Measurements from ENCODE around the gene TMEM120A.

The TMEM120A gene

DNA sequence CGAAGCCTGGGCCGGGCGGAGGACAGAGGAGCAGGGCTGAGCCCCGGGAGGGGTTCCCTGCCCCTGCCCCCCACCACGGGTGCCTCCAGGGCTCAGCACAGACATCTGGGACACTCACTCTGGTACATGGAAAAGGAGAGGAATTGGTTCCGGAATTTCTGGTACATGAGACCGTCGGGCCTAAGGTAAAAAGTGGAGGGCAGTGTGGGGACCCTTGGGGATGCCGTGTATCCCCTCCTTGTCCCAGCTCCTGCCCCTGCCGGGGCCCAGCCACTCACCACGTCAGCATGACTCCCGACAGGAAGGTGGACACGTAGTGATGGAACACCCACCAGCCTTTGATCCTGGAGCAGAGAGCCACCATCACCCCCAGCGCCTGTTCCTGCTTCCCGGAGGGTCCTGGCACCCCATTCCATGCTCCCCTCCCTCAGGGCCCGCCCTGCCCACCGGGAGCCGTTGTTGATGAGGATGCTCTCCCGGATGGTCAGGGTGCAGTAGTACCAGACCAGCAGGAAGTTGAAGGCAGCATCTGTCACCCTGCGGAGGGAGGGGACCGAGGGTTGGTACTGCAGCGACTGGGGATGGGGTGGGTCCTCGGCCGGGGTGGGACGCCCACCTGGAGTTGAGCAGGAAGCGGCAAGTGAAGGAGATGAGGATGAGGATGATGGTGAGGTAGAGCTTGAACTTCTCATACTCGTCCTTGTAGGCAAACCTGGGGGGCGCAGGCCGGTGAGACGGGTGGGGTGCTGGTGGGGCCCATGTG is 6.4 kb downstream of the TMEM120A start:
- Histone ChIP-seq H3K27ac (peak overlapping the region; percentile 32 to 42), H3K4me3 (no peak overlapping the region)
- no peak for DNase-seq (ENCODE audit: low spot score)
- TF ChIP-seq, protein P1, sequence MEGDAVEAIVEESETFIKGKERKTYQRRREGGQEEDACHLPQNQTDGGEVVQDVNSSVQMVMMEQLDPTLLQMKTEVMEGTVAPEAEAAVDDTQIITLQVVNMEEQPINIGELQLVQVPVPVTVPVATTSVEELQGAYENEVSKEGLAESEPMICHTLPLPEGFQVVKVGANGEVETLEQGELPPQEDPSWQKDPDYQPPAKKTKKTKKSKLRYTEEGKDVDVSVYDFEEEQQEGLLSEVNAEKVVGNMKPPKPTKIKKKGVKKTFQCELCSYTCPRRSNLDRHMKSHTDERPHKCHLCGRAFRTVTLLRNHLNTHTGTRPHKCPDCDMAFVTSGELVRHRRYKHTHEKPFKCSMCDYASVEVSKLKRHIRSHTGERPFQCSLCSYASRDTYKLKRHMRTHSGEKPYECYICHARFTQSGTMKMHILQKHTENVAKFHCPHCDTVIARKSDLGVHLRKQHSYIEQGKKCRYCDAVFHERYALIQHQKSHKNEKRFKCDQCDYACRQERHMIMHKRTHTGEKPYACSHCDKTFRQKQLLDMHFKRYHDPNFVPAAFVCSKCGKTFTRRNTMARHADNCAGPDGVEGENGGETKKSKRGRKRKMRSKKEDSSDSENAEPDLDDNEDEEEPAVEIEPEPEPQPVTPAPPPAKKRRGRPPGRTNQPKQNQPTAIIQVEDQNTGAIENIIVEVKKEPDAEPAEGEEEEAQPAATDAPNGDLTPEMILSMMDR (IDR thresholded peaks at IDR 0.05), result no peak

DNA sequence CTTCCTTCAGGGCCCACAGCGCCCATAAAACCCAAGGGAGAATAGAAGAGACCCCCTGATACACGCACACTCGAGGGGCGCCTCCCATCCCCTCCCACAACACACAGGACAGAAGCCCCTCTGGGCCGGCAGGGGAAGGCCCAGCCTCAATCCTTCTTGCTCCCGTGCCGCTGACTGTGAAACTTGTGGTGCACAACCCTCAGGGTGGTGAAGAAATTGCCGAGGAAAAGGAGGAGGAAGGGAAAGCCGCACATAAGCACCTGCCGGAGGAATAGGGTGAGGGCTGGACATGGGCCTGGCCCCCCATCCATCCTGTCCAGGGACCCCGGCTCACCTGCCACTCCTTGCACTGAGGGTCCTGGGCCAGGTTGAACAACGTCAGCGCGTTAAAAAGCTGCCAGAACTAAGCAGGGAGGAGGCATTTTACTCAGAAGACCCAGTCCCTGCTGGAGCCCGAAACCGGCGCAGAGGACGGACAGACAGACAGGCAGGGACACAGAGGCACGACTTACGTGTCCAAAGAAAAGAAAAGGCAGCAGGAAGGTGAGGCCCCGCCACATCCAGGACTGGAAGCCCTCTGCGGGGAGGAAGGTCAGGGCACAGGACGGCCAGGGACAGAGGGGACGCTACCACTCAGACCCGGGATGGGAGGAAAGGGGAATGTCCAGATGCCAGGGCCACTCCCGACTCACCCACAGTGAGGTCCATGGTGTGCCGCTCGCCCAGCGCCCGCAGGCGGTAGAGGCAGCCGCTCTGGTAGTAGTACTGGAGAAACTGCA is 7.2 kb downstream of the TMEM120A start:
- Histone ChIP-seq H3K27ac (no peak overlapping the region), H3K4me3 (no peak overlapping the region)
- DNase-seq (ENCODE audit: low spot score), result no peak
- TF ChIP-seq, protein P1 (IDR thresholded peaks at IDR 0.05), result no peak

DNA sequence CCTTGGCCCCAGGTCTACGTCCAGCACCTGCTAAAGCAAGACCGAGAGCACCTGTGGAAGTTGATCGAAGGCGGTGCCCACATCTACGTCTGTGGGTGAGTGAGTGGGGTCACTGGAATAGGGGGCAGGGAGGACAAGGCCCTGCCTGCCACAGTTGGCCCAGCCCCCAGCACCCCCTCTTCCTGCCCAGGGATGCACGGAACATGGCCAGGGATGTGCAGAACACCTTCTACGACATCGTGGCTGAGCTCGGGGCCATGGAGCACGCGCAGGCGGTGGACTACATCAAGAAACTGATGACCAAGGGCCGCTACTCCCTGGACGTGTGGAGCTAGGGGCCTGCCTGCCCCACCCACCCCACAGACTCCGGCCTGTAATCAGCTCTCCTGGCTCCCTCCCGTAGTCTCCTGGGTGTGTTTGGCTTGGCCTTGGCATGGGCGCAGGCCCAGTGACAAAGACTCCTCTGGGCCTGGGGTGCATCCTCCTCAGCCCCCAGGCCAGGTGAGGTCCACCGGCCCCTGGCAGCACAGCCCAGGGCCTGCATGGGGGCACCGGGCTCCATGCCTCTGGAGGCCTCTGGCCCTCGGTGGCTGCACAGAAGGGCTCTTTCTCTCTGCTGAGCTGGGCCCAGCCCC is 8.1 kb downstream of the TMEM120A start:
- no peak for DNase-seq (ENCODE audit: low spot score)
- TF ChIP-seq, protein P1 (IDR thresholded peaks at IDR 0.05), result no peak
- H3K27ac ChIP-seq, result no peak overlapping the region
- H3K4me3 ChIP-seq, result no peak overlapping the region

DNA sequence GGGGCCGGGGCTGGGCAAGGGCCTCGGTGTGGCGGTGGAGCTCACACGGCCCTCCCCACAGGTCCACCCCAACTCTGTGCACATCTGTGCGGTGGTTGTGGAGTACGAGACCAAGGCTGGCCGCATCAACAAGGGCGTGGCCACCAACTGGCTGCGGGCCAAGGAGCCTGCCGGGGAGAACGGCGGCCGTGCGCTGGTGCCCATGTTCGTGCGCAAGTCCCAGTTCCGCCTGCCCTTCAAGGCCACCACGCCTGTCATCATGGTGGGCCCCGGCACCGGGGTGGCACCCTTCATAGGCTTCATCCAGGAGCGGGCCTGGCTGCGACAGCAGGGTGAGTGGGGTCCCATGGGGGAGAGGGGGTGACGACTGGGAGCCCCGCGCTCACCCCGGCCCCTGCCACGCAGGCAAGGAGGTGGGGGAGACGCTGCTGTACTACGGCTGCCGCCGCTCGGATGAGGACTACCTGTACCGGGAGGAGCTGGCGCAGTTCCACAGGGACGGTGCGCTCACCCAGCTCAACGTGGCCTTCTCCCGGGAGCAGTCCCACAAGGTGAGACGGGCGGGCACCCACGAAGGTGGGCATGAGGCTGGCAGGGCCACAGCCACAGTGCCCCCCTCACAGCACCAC is 8.8 kb downstream of the TMEM120A start:
- TF ChIP-seq, protein P1 (IDR thresholded peaks at IDR 0.05), result no peak

DNA sequence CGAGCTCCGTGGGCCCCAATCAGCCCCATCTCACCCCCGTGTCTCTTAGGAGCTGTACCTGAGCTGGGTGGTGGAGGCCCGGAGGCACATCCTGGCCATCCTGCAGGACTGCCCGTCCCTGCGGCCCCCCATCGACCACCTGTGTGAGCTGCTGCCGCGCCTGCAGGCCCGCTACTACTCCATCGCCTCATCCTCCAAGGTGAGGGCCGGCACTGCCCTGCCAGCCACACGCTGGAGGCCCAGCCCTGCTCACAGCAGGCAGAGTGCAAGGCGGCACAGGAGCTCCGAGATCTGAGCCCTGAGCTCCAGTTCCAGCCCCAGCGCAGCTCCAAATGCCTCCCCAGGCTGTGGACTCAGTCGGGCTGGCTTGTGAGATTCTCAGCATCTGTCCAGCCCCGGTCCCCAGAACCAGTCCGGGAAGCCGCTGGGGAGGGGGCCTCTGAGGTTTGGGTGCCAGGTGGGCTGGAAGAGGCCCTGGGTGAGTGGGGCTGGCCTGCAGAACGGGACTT is 9.3 kb downstream of the TMEM120A start:
- H3K4me3 ChIP-seq, result no peak overlapping the region
- no peak overlapping the region for H3K27ac ChIP-seq
- TF ChIP-seq, protein P1 (IDR thresholded peaks at IDR 0.05), result no peak
- no peak for DNase-seq (ENCODE audit: low spot score)

More for the DNA sequence above, 8.8 kb downstream of the TMEM120A start:
- Histone ChIP-seq H3K4me3 (no peak overlapping the region), H3K27ac (no peak overlapping the region)
- DNase-seq (ENCODE audit: low spot score), result no peak

DNA sequence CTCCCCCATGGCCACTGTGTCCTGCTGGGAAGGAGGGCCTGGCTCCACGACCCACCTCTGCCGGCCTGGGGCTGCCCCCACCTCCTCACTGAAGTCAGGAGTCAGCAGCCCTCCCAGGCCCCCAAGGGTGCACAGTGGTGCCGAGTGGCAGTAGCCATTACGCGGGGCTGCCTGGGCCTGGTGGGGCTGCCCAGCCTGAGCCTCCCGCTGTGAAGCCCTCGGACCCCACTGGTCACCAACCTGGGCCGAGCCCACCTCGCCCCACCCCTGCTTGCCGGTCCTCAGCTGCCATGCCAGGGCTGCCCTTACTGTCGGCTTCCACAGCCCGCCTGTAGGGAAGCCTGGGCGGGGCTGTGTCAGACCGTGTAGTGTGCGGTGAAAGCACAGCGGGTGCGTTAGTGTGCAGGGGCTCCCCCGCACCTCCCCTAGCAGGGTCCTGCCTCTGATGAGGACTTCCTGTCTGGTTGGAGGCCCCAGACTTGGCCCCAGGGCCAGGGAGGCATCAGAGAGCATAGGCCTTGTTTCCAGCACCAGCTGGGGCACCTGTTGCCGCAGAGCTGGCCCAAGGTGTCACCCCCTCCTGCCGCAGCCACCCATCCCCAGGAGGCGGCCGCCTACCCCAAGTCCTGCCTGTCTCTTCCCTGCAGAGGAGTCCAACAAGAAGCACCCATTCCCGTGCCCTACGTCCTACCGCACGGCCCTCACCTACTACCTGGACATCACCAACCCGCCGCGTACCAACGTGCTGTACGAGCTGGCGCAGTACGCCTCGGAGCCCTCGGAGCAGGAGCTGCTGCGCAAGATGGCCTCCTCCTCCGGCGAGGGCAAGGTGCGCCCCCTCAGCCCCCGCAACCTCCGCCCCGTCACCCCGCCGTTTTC is 10.0 kb downstream of the TMEM120A start:
- no peak for DNase-seq (ENCODE audit: low spot score)
- no peak overlapping the region for H3K4me3 ChIP-seq
- TF ChIP-seq, protein P1 (IDR thresholded peaks at IDR 0.05), result no peak
- H3K27ac ChIP-seq, result no peak overlapping the region
